SK-N-SH (cell line): ENCODE measurements around the gene TPP1. TPM values are rescaled to one million over a fixed set of nuclear protein-coding genes. Genes with fewer than 3 reads are reported as not detected.

ENCODE experiments used
- CTCF ChIA-PET: fragments of 300-600, 350-600 bp; formaldehyde crosslinking; extraction: SDS; loops from one replicate; lab custom pipeline; 2021; lab: Yijun Ruan, JAX
- POLR2A ChIA-PET: fragments of 350-600 bp; sonication (Branson Sonifier 250); formaldehyde crosslinking; extraction: SDS; loops from one replicate; lab custom pipeline; 2020; ENCODE audit warnings: antibody characterized with exemption, inconsistent platforms; lab: Yijun Ruan, JAX
- DNase-seq: peaks from one replicate; pipeline ENCODE4 v3.0.0; 2012
- H2AFZ ChIP-seq: fragments of 200-600 bp; sonication (generic); 2 replicates; pipeline ENCODE4 v1.8.1; 2016; ENCODE audit warnings: antibody characterized with exemption, mild to moderate bottlenecking, low read depth
- H3F3A ChIP-seq: fragments of 200-600 bp; sonication (generic); replicated peaks from 2 replicates; pipeline ENCODE3; 2016; ENCODE audit warnings: antibody characterized with exemption, mild to moderate bottlenecking; ENCODE audit not compliant: insufficient read depth
- H3K27ac ChIP-seq, 2 experiments: fragments of 200-500 bp in 1 of 2; fragments of 200-600 bp in 1 of 2; sonication (Bioruptor generic) in 1 of 2; sonication (generic), shearing (Covaris generic) in 1 of 2; 2 replicates each; pipeline versions ENCODE4 v1.5.1 to v1.6.1; 2014 to 2016; ENCODE audit warnings: low read depth in 2 of 2, inconsistent platforms in 1 of 2, low read length in 1 of 2, mild to moderate bottlenecking in 1 of 2, mixed read lengths in 1 of 2
- H3K27me3 ChIP-seq: fragments of 200-600 bp; sonication (generic), shearing (Covaris generic); 2 replicates; pipeline ENCODE4 v1.6.1; 2016; ENCODE audit warnings: mixed run types; ENCODE audit not compliant: insufficient read depth
- H3K36me3 ChIP-seq, 2 experiments: fragments of 200-500 bp in 1 of 2; fragments of 200-600 bp in 1 of 2; sonication (Bioruptor generic) in 1 of 2; sonication (generic) in 1 of 2; replicated peaks in 1 of 2; 2 replicates each; pipeline versions ENCODE3 to v1.5.1; 2014 to 2016; ENCODE audit warnings: low read length in 1 of 2, mild to moderate bottlenecking in 1 of 2; ENCODE audit not compliant: insufficient read depth in 2 of 2, control insufficient read depth in 1 of 2
- H3K4me1 ChIP-seq, 2 experiments: fragments of 200-500 bp in 1 of 2; fragments of 200-600 bp in 1 of 2; sonication (Bioruptor generic) in 1 of 2; sonication (generic), shearing (Covaris generic) in 1 of 2; 2 replicates each; pipeline versions ENCODE4 v1.5.1 to v1.6.1; 2014 to 2016; ENCODE audit warnings: low read depth in 1 of 2, low read length in 1 of 2, mixed run types in 1 of 2; ENCODE audit not compliant: insufficient read depth in 2 of 2, control insufficient read depth in 1 of 2
- H3K4me2 ChIP-seq: fragments of 200-600 bp; sonication (generic), shearing (Covaris generic); 2 replicates; pipeline ENCODE4 v1.6.1; 2017; ENCODE audit warnings: mixed run types
- H3K4me3 ChIP-seq, 2 experiments: fragments of 200-500 bp in 1 of 2; fragments of 200-600 bp in 1 of 2; sonication (Bioruptor generic) in 1 of 2; sonication (generic), shearing (Covaris generic) in 1 of 2; 2 replicates each; pipeline versions ENCODE4 v1.5.1 to v1.8.1; 2014 to 2016; ENCODE audit warnings: low read depth in 2 of 2, inconsistent platforms in 1 of 2, low read length in 1 of 2, mild to moderate bottlenecking in 1 of 2, mixed read lengths in 1 of 2, moderate library complexity in 1 of 2
- H3K79me2 ChIP-seq: fragments of 200-600 bp; sonication (generic); 2 replicates; pipeline ENCODE4 v1.8.1; 2017; ENCODE audit warnings: mild to moderate bottlenecking; ENCODE audit not compliant: insufficient read depth
- H3K9ac ChIP-seq: fragments of 200-600 bp; sonication (generic); 2 replicates; pipeline ENCODE4 v1.6.1; 2017; ENCODE audit warnings: mixed run types
- H3K9me2 ChIP-seq: fragments of 200-600 bp; sonication (generic); 2 replicates; pipeline ENCODE4 v1.6.1; 2017; ENCODE audit warnings: mixed run types
- H3K9me3 ChIP-seq: fragments of 200-600 bp; sonication (generic); 2 replicates; pipeline ENCODE4 v1.6.1; 2017; ENCODE audit warnings: mixed run types, mild to moderate bottlenecking, moderate library complexity
- H4K20me1 ChIP-seq: fragments of 200-600 bp; sonication (generic); 2 replicates; pipeline ENCODE4 v1.6.1; 2017; ENCODE audit warnings: mild to moderate bottlenecking, mixed run types; ENCODE audit not compliant: insufficient read depth
- GABPA ChIP-seq: IDR thresholded peaks from 2 replicates; pipeline ENCODE4 v1.4.0; 2012; ENCODE audit warnings: low read depth, mild to moderate bottlenecking
- MXI1 ChIP-seq: IDR thresholded peaks from 2 replicates; pipeline ENCODE4 v1.6.1; 2012; ENCODE audit warnings: mild to moderate bottlenecking, low read depth, low read length, improper control_type of control experiment
- NRF1 ChIP-seq: IDR thresholded peaks from 2 replicates; pipeline ENCODE4 v1.6.1; 2012; ENCODE audit warnings: low read depth, mild to moderate bottlenecking, low read length
- POLR2AphosphoS5 ChIP-seq: IDR thresholded peaks from 2 replicates; pipeline ENCODE4 v1.6.1; 2012; ENCODE audit warnings: low read depth, low read length
- RAD21 ChIP-seq: IDR thresholded peaks from 2 replicates; pipeline ENCODE4 v1.6.1; 2012; ENCODE audit warnings: mild to moderate bottlenecking, low read length
- RCOR1 ChIP-seq: fragments of 150-350 bp; IDR thresholded peaks from 2 replicates; pipeline ENCODE4 v1.6.1; 2017; ENCODE audit warnings: antibody characterized with exemption, low read length
- REST ChIP-seq: IDR thresholded peaks from 2 replicates; pipeline ENCODE4 v1.6.1; 2012; ENCODE audit warnings: mild to moderate bottlenecking, low read depth, low read length, moderate library complexity
- TCF12 ChIP-seq: IDR thresholded peaks from 2 replicates; pipeline ENCODE4 v1.4.0; 2012
- YY1 ChIP-seq: IDR thresholded peaks from 2 replicates; pipeline ENCODE4 v1.4.0; 2012; ENCODE audit warnings: low read depth, mild to moderate bottlenecking
- WGBS: methylation state at CpG from one replicate; pipeline ENCODE4 v1.1.6; 2017; ENCODE audit warnings: low lambda C conversion rate; 5-methylcytosine and 5-hydroxymethylcytosine counted together
- polyA plus RNA-seq, 3 experiments: library from polyadenylated mRNA; depleted of rRNA; stranded (reverse); fragments of >200 nt; gene quantifications; 2 replicates each; pipeline ENCODE4 v1.2.3, GENCODE V29; 2012
- TF ChIP-seq, protein P1 (sequence below): IDR thresholded peaks from 2 replicates; pipeline ENCODE4 v1.4.0; 2012; ENCODE audit warnings: low read depth

TPP1 gene
- polyA plus RNA-seq, 1 of the 3 experiments (the other 2 are of a cell fraction): 105 TPM

DNA sequence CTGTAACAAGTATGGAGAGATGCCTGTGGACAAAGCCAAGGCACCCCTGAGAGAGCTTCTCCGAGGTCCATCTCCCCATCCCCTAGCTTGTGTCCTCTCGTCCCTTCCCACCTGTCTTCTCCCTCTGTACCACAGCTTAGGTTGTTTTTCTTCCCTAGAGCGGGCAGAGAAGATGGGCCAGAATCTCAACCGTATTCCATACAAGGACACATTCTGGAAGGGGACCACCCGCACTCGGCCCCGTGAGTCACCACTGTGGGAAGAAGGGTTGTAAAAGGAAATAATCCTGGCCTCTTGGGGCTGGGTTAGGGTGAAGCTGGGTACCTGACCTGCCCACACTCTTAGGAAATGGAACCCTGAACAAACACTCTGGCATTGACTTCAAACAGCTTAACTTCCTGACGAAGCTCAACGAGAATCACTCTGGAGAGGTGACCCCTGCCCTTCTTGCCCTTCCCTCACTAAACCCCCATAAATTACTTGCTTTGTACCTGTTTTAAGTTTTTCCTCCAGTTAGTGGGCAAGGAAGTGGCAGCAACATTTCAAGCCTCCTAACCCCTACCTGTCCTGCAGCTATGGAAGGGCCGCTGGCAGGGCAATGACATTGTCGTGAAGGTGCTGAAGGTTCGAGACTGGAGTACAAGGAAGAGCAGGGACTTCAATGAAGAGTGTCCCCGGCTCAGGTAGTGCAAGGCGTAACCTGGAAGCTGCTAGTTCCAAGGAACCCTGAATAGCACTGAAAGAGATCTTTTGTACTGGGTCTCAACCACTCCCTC is 10.3 kb downstream of the TPP1 start:
- CTCF ChIA-PET: interaction anchor here (0.6 to 2.4 kb wide), 7 partner anchors 10 to 230 kb away, joined by 3 to 9 read pairs (median 3); partner anchors contain the start of genes MRPL17 and TPP1
- no peak for DNase-seq

DNA sequence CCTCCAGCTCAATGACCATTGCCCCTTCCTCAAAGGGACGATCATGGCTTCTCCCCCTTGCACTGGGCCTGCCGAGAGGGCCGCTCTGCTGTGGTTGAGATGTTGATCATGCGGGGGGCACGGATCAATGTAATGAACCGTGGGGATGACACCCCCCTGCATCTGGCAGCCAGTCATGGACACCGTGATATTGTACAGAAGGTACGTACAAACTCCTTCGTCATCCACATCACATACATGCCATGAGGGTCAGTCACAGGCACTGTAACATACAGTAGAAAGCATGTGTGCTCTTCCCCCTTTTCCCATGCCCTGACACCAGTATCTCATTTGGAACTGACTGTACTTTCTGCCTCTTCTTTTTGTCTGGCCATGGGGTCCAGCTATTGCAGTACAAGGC is 11.2 kb downstream of the TPP1 start:
- Histone ChIP-seq H3K36me3 (peaks cover 34 to 40% of the 10 kb centered on the region in 2 experiments), H4K20me1 (no peaks in the 10 kb centered on the region; the same call in 1 of the 2 replicates), H3F3A (peaks cover 52% of the 10 kb centered on the region), H3K9ac (no peak overlapping the region), H3K9me3 (no peaks in the 10 kb centered on the region), H3K9me2 (no peaks in the 10 kb centered on the region), H3K4me2 (peak overlapping the region; percentile 86), H2AFZ (no peak overlapping the region), H3K4me3 (no peak overlapping the region), H3K4me1 (peaks cover 26 to 49% of the 10 kb centered on the region in 2 experiments), H3K27me3 (no peaks in the 10 kb centered on the region), H3K79me2 (peaks cover 86% of the 10 kb centered on the region), H3K27ac (peak overlapping the region; percentile 91 to 94)
- 89% methylated on average over 9 of the region's 9 CpGs for WGBS
- no peak for DNase-seq
- TF ChIP-seq, protein P1, sequence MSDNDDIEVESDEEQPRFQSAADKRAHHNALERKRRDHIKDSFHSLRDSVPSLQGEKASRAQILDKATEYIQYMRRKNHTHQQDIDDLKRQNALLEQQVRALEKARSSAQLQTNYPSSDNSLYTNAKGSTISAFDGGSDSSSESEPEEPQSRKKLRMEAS: no peak
- TF ChIP-seq YY1: no peak
- no peak for TF ChIP-seq GABPA
- TF ChIP-seq RAD21: no peak
- TF ChIP-seq NRF1: no peak
- TF ChIP-seq TCF12: no peak
- no peak for TF ChIP-seq RCOR1
- TF ChIP-seq REST: no peak
- ChIA-PET CTCF (interaction anchor here (0.9 to 2.4 kb wide), 3 partner anchors 11 to 77 kb away, joined by 3 to 9 read pairs (median 6); partner anchors contain the start of genes MRPL17 and TPP1), POLR2A (interaction anchor here (0.6 to 1.1 kb wide), 2 partner anchors 11 to 44 kb away, joined by 3 to 4 read pairs; no protein-coding TSS in a partner anchor)

More for the DNA sequence above, 10.3 kb downstream of the TPP1 start:
- Histone ChIP-seq H3K36me3 (peaks cover 34 to 40% of the 10 kb centered on the region in 2 experiments), H3K27ac (peak overlapping the region; percentile 3 to 91; a peak in 3 of 4 replicates), H4K20me1 (no peaks in the 10 kb centered on the region; the same call in 1 of the 2 replicates), H3K9ac (no peak overlapping the region), H3K4me2 (peak overlapping the region; percentile 86; the same call in 1 of the 2 replicates), H3K4me1 (peaks cover 26 to 52% of the 10 kb centered on the region in 2 experiments), H3F3A (peaks cover 60% of the 10 kb centered on the region), H3K4me3 (no peak overlapping the region), H3K9me3 (no peaks in the 10 kb centered on the region), H2AFZ (no peak overlapping the region), H3K79me2 (peaks cover 77% of the 10 kb centered on the region), H3K9me2 (no peaks in the 10 kb centered on the region), H3K27me3 (no peaks in the 10 kb centered on the region)
- peak; percentile 31; the same call in 1 of the 2 replicates for TF ChIP-seq POLR2AphosphoS5
- TF ChIP-seq MXI1: no peak
- POLR2A ChIA-PET: interaction anchor here (0.6 to 1.1 kb wide), 3 partner anchors 10 to 43 kb away, joined by 3 to 4 read pairs (median 3); no protein-coding TSS in a partner anchor
- 99% methylated on average over 14 of the region's 14 CpGs for WGBS
